Measurements from ENCODE around the gene KCTD10.
"Not testable (repeated sequence)": the region's sequence is repeated elsewhere in the genome, so short reads cannot be mapped to it uniquely, and the experiment has no call there.

DNA sequence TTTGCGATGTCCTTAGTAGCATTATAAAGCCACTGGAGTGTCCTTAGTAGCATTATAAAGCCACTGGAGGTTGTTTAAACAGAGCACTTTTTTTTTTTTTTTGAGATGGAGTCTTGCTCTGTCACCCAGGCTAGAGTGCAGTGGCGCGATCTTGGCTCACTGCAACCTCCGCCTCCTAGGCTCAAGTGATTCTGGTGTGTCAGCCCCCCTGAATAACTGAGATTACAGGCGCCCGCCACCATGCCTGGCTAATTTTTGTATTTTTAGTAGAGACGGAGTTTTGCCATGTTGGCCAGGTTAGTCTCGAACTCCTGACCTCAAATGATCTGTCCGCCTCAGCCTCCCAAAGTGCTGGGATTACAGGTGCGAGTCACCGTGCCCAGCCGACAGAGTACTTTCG lies 37.1 kb downstream of the KCTD10 start:
- TF ChIP-seq CTCF (IDR thresholded peaks at IDR 0.05; ENCODE audit: low read length); EZH2 (IDR thresholded peaks at IDR 0.05; ENCODE audit: borderline replicate concordance, low read length): not testable (repeated sequence)

All from OCI-LY1 (cell line).